Measurements from ENCODE around the gene IGFBPL1. TPM values are rescaled to one million over a fixed set of nuclear protein-coding genes. Genes with fewer than 3 reads are reported as not detected.

Gene IGFBPL1
- total and polyA plus RNA-seq, 2 of the 8 experiments (the other 6 are each of a cell fraction or from before 2014, with no cell fraction given), result 31.3 to 33.8 TPM

DNA sequence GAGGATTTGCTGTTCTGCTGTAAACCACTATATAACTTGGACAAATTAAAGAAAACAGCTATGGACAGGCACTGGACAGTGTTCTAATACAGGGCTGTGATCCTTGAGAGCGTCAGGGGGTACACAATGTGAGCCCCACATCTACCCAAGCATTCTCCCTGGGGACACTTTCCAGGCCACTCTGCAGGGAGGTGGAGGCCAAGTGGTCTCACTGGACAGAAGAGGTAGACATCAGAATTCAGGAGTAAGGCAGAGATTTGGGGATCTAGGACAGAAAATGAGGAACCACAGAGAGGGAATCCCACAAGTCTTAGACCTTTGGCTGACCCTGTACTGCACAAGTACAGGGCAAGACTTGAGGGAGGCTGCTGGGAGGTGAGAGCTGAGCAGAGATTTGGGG is 3.8 kb upstream of the IGFBPL1 start (continued):
- TF ChIP-seq, protein P1, sequence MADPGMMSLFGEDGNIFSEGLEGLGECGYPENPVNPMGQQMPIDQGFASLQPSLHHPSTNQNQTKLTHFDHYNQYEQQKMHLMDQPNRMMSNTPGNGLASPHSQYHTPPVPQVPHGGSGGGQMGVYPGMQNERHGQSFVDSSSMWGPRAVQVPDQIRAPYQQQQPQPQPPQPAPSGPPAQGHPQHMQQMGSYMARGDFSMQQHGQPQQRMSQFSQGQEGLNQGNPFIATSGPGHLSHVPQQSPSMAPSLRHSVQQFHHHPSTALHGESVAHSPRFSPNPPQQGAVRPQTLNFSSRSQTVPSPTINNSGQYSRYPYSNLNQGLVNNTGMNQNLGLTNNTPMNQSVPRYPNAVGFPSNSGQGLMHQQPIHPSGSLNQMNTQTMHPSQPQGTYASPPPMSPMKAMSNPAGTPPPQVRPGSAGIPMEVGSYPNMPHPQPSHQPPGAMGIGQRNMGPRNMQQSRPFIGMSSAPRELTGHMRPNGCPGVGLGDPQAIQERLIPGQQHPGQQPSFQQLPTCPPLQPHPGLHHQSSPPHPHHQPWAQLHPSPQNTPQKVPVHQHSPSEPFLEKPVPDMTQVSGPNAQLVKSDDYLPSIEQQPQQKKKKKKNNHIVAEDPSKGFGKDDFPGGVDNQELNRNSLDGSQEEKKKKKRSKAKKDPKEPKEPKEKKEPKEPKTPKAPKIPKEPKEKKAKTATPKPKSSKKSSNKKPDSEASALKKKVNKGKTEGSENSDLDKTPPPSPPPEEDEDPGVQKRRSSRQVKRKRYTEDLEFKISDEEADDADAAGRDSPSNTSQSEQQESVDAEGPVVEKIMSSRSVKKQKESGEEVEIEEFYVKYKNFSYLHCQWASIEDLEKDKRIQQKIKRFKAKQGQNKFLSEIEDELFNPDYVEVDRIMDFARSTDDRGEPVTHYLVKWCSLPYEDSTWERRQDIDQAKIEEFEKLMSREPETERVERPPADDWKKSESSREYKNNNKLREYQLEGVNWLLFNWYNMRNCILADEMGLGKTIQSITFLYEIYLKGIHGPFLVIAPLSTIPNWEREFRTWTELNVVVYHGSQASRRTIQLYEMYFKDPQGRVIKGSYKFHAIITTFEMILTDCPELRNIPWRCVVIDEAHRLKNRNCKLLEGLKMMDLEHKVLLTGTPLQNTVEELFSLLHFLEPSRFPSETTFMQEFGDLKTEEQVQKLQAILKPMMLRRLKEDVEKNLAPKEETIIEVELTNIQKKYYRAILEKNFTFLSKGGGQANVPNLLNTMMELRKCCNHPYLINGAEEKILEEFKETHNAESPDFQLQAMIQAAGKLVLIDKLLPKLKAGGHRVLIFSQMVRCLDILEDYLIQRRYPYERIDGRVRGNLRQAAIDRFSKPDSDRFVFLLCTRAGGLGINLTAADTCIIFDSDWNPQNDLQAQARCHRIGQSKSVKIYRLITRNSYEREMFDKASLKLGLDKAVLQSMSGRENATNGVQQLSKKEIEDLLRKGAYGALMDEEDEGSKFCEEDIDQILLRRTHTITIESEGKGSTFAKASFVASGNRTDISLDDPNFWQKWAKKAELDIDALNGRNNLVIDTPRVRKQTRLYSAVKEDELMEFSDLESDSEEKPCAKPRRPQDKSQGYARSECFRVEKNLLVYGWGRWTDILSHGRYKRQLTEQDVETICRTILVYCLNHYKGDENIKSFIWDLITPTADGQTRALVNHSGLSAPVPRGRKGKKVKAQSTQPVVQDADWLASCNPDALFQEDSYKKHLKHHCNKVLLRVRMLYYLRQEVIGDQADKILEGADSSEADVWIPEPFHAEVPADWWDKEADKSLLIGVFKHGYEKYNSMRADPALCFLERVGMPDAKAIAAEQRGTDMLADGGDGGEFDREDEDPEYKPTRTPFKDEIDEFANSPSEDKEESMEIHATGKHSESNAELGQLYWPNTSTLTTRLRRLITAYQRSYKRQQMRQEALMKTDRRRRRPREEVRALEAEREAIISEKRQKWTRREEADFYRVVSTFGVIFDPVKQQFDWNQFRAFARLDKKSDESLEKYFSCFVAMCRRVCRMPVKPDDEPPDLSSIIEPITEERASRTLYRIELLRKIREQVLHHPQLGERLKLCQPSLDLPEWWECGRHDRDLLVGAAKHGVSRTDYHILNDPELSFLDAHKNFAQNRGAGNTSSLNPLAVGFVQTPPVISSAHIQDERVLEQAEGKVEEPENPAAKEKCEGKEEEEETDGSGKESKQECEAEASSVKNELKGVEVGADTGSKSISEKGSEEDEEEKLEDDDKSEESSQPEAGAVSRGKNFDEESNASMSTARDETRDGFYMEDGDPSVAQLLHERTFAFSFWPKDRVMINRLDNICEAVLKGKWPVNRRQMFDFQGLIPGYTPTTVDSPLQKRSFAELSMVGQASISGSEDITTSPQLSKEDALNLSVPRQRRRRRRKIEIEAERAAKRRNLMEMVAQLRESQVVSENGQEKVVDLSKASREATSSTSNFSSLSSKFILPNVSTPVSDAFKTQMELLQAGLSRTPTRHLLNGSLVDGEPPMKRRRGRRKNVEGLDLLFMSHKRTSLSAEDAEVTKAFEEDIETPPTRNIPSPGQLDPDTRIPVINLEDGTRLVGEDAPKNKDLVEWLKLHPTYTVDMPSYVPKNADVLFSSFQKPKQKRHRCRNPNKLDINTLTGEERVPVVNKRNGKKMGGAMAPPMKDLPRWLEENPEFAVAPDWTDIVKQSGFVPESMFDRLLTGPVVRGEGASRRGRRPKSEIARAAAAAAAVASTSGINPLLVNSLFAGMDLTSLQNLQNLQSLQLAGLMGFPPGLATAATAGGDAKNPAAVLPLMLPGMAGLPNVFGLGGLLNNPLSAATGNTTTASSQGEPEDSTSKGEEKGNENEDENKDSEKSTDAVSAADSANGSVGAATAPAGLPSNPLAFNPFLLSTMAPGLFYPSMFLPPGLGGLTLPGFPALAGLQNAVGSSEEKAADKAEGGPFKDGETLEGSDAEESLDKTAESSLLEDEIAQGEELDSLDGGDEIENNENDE (IDR thresholded peaks at IDR 0.05; ENCODE audit: insufficient replicate concordance, low read length), result no peak
- TF ChIP-seq EGR1 (IDR thresholded peaks at IDR 0.05; ENCODE audit: borderline replicate concordance, low read depth, low read length), result no peak
- no peak for TF ChIP-seq YY1 (IDR thresholded peaks at IDR 0.05; ENCODE audit: low read depth, low read length)
- no peak for TF ChIP-seq TBP (IDR thresholded peaks at IDR 0.05; ENCODE audit: low read depth, low read length)
- TF ChIP-seq CREB1 (IDR thresholded peaks at IDR 0.05), result no peak
- TF ChIP-seq TAF1 (IDR thresholded peaks at IDR 0.05; ENCODE audit: low read depth, low read length), result no peak
- TF ChIP-seq MAFK (IDR thresholded peaks at IDR 0.05; ENCODE audit: low read depth, low read length), result no peak
- TF ChIP-seq GTF2F1 (IDR thresholded peaks at IDR 0.05; ENCODE audit: borderline replicate concordance, low read depth, low read length), result no peak
- TF ChIP-seq CTBP2 (IDR thresholded peaks at IDR 0.05; ENCODE audit: borderline replicate concordance, insufficient read depth, insufficient read length, low read length), result no peak
- no peak for TF ChIP-seq HDAC2 (IDR thresholded peaks at IDR 0.05; ENCODE audit: borderline replicate concordance in 1 of 2, low read depth in 2 of 2, low read length in 2 of 2)
- no peak for TF ChIP-seq SAP30 (IDR thresholded peaks at IDR 0.05; ENCODE audit: insufficient read depth, insufficient replicate concordance, low read length)

All from H1 (cell line).